CD4-positive, alpha-beta T cell (primary cell): ENCODE measurements around the gene LRRC70. TPM values are rescaled to one million over a fixed set of nuclear protein-coding genes. Genes with fewer than 3 reads are reported as not detected.

Experiments used
- ATAC-seq: fragments of 200-7000 bp; cut with Tn5 transposase; one replicate; pipeline ENCODE4 v1.10.0; 2022; ENCODE audit warnings: mild to moderate bottlenecking; ENCODE audit not compliant: poor library complexity
- CTCF ChIA-PET: fragments of 350-600 bp; sonication (Branson Sonifier 250); formaldehyde crosslinking; loops from one replicate; lab custom pipeline; 2021; ENCODE audit warnings: antibody characterized with exemption, inconsistent platforms; lab: Charles Lee
- POLR2A ChIA-PET: fragments of 350-600 bp; sonication (Branson Sonifier 250); formaldehyde crosslinking; loops from one replicate; lab custom pipeline; 2021; ENCODE audit warnings: antibody characterized with exemption, inconsistent platforms; lab: Charles Lee
- DNase-seq, 14 experiments: peaks; one replicate each; pipeline ENCODE4 v3.0.0-alpha.2; 2013 to 2020; ENCODE audit warnings: mixed read lengths in 2 of 14
- H3K27ac ChIP-seq, 2 donors: one replicate each; pipeline versions ENCODE4 v1.5.1 to v1.7.0; 2013; ENCODE audit warnings: low read length in 2 of 2, low read depth in 1 of 2, mild to moderate bottlenecking in 1 of 2
- H3K27me3 ChIP-seq, 2 experiments: 1 replicate in 1 of 2; 2 replicates in 1 of 2; pipeline versions ENCODE4 v1.6.1 to v1.7.0; 2013; ENCODE audit warnings: low read length in 2 of 2, control low read depth in 1 of 2, mild to moderate bottlenecking in 1 of 2, moderate library complexity in 1 of 2; ENCODE audit not compliant: insufficient read depth in 2 of 2, control insufficient read depth in 1 of 2
- H3K36me3 ChIP-seq: one replicate; pipeline ENCODE4 v1.6.1; 2013; ENCODE audit warnings: low read length, control low read depth; ENCODE audit not compliant: insufficient read depth
- H3K4me1 ChIP-seq: one replicate; pipeline ENCODE4 v1.6.1; 2013; ENCODE audit warnings: low read length, control low read depth; ENCODE audit not compliant: insufficient read depth
- H3K4me3 ChIP-seq: one replicate; pipeline ENCODE4 v1.5.1; 2013; ENCODE audit warnings: mild to moderate bottlenecking, low read length, moderate library complexity
- H3K9me3 ChIP-seq, 2 experiments: 1 replicate in 1 of 2; 2 replicates in 1 of 2; pipeline versions ENCODE4 v1.6.1 to v1.7.0; 2013; ENCODE audit warnings: low read length in 2 of 2, mild to moderate bottlenecking in 2 of 2, control low read depth in 1 of 2, moderate library complexity in 1 of 2; ENCODE audit not compliant: control insufficient read depth in 1 of 2, insufficient read depth in 1 of 2
- H3K27ac Mint-ChIP-seq: one replicate; pipeline ENCODE4 v1.8.0; 2020; ENCODE audit warnings: mixed read lengths
- H3K27me3 Mint-ChIP-seq: one replicate; pipeline ENCODE4 v1.8.0; 2021; ENCODE audit warnings: mixed read lengths
- H3K36me3 Mint-ChIP-seq: one replicate; pipeline ENCODE4 v1.8.0; 2021; ENCODE audit warnings: low read depth, mixed read lengths
- H3K4me1 Mint-ChIP-seq: one replicate; pipeline ENCODE4 v1.8.0; 2021; ENCODE audit warnings: low read depth, mixed read lengths
- H3K4me3 Mint-ChIP-seq: one replicate; pipeline ENCODE4 v1.8.0; 2020; ENCODE audit warnings: mild to moderate bottlenecking, mixed read lengths
- H3K9me3 Mint-ChIP-seq: one replicate; pipeline ENCODE4 v1.8.0; 2020; ENCODE audit warnings: mixed read lengths
- CTCF ChIP-seq: fragments of 200-600 bp; IDR thresholded peaks from one replicate; pipeline ENCODE4 v1.8.0; 2022; ENCODE audit warnings: antibody characterized with exemption, mild to moderate bottlenecking
- intact Hi-C, 2 experiments: fragments of 100-400 bp; cut with DNase I in 1 of 2; cut with micrococcal nuclease in 1 of 2; formaldehyde crosslinking; loops; one replicate each; pipeline versions ENCODE4 v1.15.1 to v1.9.0; 2023 to 2025; cut with DNase I, micrococcal nuclease
- total RNA-seq, 174 experiments: library from RNA in 2 of 174; stranded (reverse) in 2 of 174; gene quantifications; one replicate each; pipeline ENCODE4 v1.2.3 and lab custom pipeline; 2021 to 2026

The LRRC70 gene
- total RNA-seq, 2 experiments from 2014 or later = 6.1 to 7.3 TPM

GRCh38 chr5:62588668-62589067, 10.0 kb downstream of the LRRC70 start:
- ChIA-PET CTCF (no interaction called here), POLR2A (no interaction called here)
- no peak for TF ChIP-seq CTCF
- Mint-ChIP-seq H3K9me3 (no peaks in the 10 kb centered on the region), H3K36me3 (peaks cover 38% of the 10 kb centered on the region), H3K27ac (no peak overlapping the region), H3K27me3 (no peaks in the 10 kb centered on the region), H3K4me3 (no peak overlapping the region), H3K4me1 (peaks cover 18% of the 10 kb centered on the region)
- ATAC-seq (no peak), DNase-seq (no peak)
- intact Hi-C loops = no loop called here
- Histone ChIP-seq H3K36me3 (peaks cover 11% of the 10 kb centered on the region), H3K4me1 (no peaks in the 10 kb centered on the region), H3K9me3 (no peaks in the 10 kb centered on the region), H3K27ac (no peak overlapping the region), H3K27me3 (no peaks in the 10 kb centered on the region), H3K4me3 (no peak overlapping the region)

GRCh38 chr5:62589504-62589903, 10.9 kb downstream of the LRRC70 start:
- no peak for ATAC-seq
- no peaks in the 10 kb centered on the region for H3K4me1 ChIP-seq
- peaks cover 18% of the 10 kb centered on the region for H3K4me1 Mint-ChIP-seq
- no peak overlapping the region for H3K4me3 Mint-ChIP-seq
- no peak overlapping the region for H3K4me3 ChIP-seq
- CTCF ChIA-PET = no interaction called here
- no peaks in the 10 kb centered on the region for H3K27me3 ChIP-seq
- H3K9me3 Mint-ChIP-seq = no peaks in the 10 kb centered on the region
- POLR2A ChIA-PET = no interaction called here
- no peak for DNase-seq
- peaks cover 11% of the 10 kb centered on the region for H3K36me3 ChIP-seq
- H3K27ac Mint-ChIP-seq = no peak overlapping the region
- no peak overlapping the region for H3K27ac ChIP-seq
- no peaks in the 10 kb centered on the region for H3K9me3 ChIP-seq
- TF ChIP-seq CTCF = no peak
- H3K27me3 Mint-ChIP-seq = no peaks in the 10 kb centered on the region
- peaks cover 39% of the 10 kb centered on the region for H3K36me3 Mint-ChIP-seq
- intact Hi-C loops = no loop called here

GRCh38 chr5:62590387-62590786, 11.8 kb downstream of the LRRC70 start:
- ChIA-PET CTCF (no interaction called here), POLR2A (no interaction called here)
- H3K27ac Mint-ChIP-seq = no peak overlapping the region
- ATAC-seq (no peak), DNase-seq (no peak)
- H3K9me3 Mint-ChIP-seq = no peaks in the 10 kb centered on the region
- Histone ChIP-seq H3K36me3 (peaks cover 11% of the 10 kb centered on the region), H3K27me3 (no peaks in the 10 kb centered on the region), H3K4me1 (no peaks in the 10 kb centered on the region), H3K27ac (no peak overlapping the region), H3K9me3 (no peaks in the 10 kb centered on the region), H3K4me3 (no peak overlapping the region)
- peaks cover 11% of the 10 kb centered on the region for H3K4me1 Mint-ChIP-seq
- no peak overlapping the region for H3K4me3 Mint-ChIP-seq
- intact Hi-C loops = no loop called here
- H3K36me3 Mint-ChIP-seq = peaks cover 47% of the 10 kb centered on the region
- no peaks in the 10 kb centered on the region for H3K27me3 Mint-ChIP-seq
- no peak for TF ChIP-seq CTCF
